ENCODE measurements around the gene ZNF692. TPM values are rescaled to one million over a fixed set of nuclear protein-coding genes. Genes with fewer than 3 reads are reported as not detected.
"Not testable (repeated sequence)": the region's sequence is repeated elsewhere in the genome, so short reads cannot be mapped to it uniquely, and the experiment has no call there.

The ZNF692 gene
- total RNA-seq, 1 donor from 2014 or later: 26.8 TPM

DNA sequence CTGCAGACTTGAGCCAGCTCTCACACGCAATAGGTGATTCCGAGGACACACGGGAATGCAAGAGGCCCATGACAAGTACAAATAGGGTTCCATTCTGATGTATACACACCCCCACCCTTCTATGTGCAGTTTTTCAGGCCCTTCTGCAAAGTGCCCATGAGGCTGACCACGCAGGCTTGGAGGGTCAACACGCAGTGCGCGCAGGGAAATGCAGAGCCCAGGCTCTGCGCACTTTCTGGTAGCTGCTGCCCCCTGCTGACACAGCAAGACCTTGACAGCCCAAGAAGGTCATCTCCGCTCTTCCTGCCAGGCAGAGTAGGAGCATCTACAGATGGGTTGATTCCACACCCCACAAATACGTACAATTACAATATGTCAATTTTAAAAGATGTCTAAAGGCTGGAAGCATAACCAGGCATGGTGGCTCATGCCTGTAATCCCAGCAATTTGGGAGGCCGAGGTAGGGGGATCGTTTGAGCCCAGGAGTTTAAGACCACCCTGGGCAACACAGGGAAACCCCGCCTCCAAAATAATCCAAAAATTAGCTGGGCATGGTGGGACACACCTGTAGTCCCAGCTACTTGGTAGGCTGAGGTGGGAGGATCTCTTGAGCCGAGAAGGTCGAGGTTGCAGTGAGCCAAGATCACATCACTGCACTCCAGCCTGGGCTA is 51.7 kb downstream of the ZNF692 start:
- TF ChIP-seq, protein P1, sequence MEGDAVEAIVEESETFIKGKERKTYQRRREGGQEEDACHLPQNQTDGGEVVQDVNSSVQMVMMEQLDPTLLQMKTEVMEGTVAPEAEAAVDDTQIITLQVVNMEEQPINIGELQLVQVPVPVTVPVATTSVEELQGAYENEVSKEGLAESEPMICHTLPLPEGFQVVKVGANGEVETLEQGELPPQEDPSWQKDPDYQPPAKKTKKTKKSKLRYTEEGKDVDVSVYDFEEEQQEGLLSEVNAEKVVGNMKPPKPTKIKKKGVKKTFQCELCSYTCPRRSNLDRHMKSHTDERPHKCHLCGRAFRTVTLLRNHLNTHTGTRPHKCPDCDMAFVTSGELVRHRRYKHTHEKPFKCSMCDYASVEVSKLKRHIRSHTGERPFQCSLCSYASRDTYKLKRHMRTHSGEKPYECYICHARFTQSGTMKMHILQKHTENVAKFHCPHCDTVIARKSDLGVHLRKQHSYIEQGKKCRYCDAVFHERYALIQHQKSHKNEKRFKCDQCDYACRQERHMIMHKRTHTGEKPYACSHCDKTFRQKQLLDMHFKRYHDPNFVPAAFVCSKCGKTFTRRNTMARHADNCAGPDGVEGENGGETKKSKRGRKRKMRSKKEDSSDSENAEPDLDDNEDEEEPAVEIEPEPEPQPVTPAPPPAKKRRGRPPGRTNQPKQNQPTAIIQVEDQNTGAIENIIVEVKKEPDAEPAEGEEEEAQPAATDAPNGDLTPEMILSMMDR (IDR thresholded peaks at IDR 0.05; ENCODE audit: unreplicated experiment): peak; percentile 66
- peaks cover under 1% of the 10 kb centered on the region for H3K4me1 Mint-ChIP-seq (ENCODE audit: unreplicated experiment)
- DNase-seq (ENCODE audit: low spot score): peak; percentile 36
- H3K27me3 Mint-ChIP-seq (ENCODE audit: unreplicated experiment): peaks cover 15% of the 10 kb centered on the region
- peaks cover 25% of the 10 kb centered on the region for H3K36me3 Mint-ChIP-seq (ENCODE audit: low read depth, unreplicated experiment)
- no peak overlapping the region for H3K4me3 Mint-ChIP-seq (ENCODE audit: unreplicated experiment)
- H3K27ac Mint-ChIP-seq (ENCODE audit: unreplicated experiment): no peak overlapping the region
- H3K9me3 Mint-ChIP-seq (ENCODE audit: unreplicated experiment): peaks cover 7% of the 10 kb centered on the region

DNA sequence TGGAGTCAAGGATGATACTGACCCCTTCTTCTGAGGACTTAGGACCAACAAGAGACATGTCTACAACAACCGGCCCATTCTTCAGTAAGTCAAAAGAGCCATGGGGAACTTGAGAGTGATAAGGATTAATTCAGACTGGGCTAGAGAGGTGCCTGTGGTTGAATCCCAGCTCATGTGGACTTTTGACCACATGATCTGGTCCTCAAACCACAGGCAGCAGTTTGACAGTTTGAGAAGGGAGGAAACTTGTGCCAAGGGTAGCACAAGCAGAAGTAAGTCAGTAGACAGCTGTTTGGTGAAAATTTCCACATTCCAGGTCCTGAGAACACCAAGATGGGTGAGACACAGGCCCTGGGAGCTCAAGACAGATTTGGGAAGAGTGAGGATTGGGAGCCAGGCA is 53.0 kb downstream of the ZNF692 start:
- peaks cover 17% of the 10 kb centered on the region for H3K36me3 Mint-ChIP-seq (ENCODE audit: low read depth, unreplicated experiment)
- peaks cover 7% of the 10 kb centered on the region for H3K9me3 Mint-ChIP-seq (ENCODE audit: unreplicated experiment)
- no peak overlapping the region for H3K4me3 Mint-ChIP-seq (ENCODE audit: unreplicated experiment)
- H3K27ac Mint-ChIP-seq (ENCODE audit: unreplicated experiment): no peak overlapping the region
- H3K4me1 Mint-ChIP-seq (ENCODE audit: unreplicated experiment): no peaks in the 10 kb centered on the region
- peaks cover 10% of the 10 kb centered on the region for H3K27me3 Mint-ChIP-seq (ENCODE audit: unreplicated experiment)
- DNase-seq (ENCODE audit: low spot score): no peak
- TF ChIP-seq, protein P1 (IDR thresholded peaks at IDR 0.05; ENCODE audit: unreplicated experiment): no peak

DNA sequence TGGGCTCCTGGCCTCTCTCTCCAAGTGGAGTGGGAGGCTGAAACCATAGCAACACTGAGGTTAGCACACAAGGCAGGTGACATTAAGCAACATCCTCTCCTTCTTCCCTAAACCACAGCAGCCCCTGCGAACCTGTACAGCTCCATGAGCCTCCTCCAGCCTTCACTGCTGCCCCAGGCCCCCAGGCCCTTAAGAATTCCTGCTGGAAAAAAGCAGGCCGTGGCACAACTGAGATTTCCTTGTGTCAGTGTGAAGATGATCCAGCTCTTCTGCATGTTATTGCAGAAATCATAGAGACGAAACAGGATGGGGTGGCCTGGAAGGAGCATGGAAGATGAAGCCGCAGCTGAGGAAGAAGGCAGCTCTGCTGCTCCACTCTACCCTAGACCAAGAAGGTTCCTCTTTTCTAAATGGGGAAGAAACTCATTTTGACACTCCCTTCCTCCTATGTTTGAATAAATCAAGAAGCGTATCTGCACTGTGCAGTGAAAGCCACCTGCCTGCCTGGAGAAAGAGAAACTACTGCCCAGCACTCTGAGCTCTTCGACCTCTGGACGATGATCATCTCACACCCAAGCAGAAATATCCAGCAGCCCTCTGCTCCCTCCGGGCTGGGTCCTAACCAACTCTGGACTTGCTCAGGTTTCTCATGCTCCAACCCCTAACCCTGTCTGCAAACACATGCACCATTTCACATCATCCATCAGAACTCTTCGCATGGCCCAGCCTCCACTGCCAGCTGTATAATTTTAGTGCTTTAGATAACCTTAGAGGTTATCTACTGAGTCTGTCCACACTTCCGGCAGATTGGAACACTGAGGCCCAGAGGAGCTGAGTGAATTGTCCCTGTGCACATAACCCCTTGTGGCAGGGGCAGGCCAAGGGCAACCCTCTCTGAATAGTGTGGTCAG is 53.9 kb downstream of the ZNF692 start:
- peaks cover 11% of the 10 kb centered on the region for H3K9me3 Mint-ChIP-seq (ENCODE audit: unreplicated experiment)
- no peak overlapping the region for H3K27ac Mint-ChIP-seq (ENCODE audit: unreplicated experiment)
- no peaks in the 10 kb centered on the region for H3K4me1 Mint-ChIP-seq (ENCODE audit: unreplicated experiment)
- H3K27me3 Mint-ChIP-seq (ENCODE audit: unreplicated experiment): peaks cover 10% of the 10 kb centered on the region
- peaks cover 11% of the 10 kb centered on the region for H3K36me3 Mint-ChIP-seq (ENCODE audit: low read depth, unreplicated experiment)
- H3K4me3 Mint-ChIP-seq (ENCODE audit: unreplicated experiment): no peak overlapping the region
- DNase-seq (ENCODE audit: low spot score): no peak
- TF ChIP-seq, protein P1 (IDR thresholded peaks at IDR 0.05; ENCODE audit: unreplicated experiment): no peak

DNA sequence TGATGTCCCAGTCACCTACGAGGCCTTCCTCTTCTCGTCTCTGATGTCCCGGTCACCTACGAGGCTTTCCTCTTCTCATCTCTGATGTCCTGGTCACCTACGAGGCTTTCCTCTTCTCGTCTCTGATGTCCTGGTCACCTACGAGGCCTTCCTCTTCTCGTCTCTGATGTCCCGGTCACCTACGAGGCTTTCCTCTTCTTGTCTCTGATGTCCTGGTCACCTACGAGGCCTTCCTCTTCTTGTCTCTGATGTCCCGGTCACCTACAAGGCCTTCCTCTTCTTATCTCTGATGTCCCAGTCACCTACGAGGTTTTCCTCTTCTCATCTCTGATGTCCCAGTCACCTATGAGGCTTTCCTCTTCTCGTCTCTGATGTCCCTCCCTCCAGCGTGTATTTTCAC is 55.4 kb downstream of the ZNF692 start:
- not testable (repeated sequence) for DNase-seq (ENCODE audit: low spot score); H3K27ac Mint-ChIP-seq (ENCODE audit: unreplicated experiment); H3K27me3 Mint-ChIP-seq (ENCODE audit: unreplicated experiment); H3K36me3 Mint-ChIP-seq (ENCODE audit: low read depth, unreplicated experiment); H3K4me1 Mint-ChIP-seq (ENCODE audit: unreplicated experiment)
- Mint-ChIP-seq H3K4me3 (ENCODE audit: unreplicated experiment) (peak overlapping the region; percentile 2), H3K9me3 (ENCODE audit: unreplicated experiment) (peaks cover 11% of the 10 kb centered on the region)

DNA sequence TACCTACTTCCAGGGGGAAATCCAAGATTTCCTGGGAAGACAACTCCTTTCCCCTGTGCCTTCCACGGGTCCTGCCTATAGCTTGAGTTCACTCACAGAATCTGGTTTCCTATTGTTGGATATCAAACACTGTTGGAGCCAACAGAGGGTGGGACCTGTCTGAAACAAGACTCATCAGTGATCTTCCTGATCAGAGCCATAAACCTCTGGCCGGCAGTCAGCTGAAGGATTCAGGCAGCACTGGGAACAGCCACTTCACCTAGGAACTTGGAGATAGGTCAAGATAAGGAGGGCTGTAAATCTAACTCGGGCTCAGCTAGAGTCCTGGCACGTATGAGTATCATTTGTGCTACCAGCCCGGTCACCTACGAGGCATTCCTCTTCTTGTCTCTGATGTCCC is 56.4 kb downstream of the ZNF692 start:
- TF ChIP-seq, protein P1 (IDR thresholded peaks at IDR 0.05; ENCODE audit: unreplicated experiment): no peak
- Mint-ChIP-seq H3K4me1 (ENCODE audit: unreplicated experiment) (no peaks in the 10 kb centered on the region), H3K9me3 (ENCODE audit: unreplicated experiment) (peaks cover 11% of the 10 kb centered on the region), H3K27me3 (ENCODE audit: unreplicated experiment) (peaks cover 3% of the 10 kb centered on the region), H3K36me3 (ENCODE audit: low read depth, unreplicated experiment) (peaks cover 7% of the 10 kb centered on the region), H3K27ac (ENCODE audit: unreplicated experiment) (no peak overlapping the region), H3K4me3 (ENCODE audit: unreplicated experiment) (no peak overlapping the region)
- DNase-seq (ENCODE audit: low spot score): no peak

All from endothelial cell (in vitro differentiated cells).